Measurements from ENCODE around the gene RAD18.

The RAD18 gene

GRCh38 chr3:8838765-8839423 lies 124.4 kb downstream of the RAD18 start:
- DNase-seq (ENCODE audit: low read depth): no peak
- TF ChIP-seq, protein P1, sequence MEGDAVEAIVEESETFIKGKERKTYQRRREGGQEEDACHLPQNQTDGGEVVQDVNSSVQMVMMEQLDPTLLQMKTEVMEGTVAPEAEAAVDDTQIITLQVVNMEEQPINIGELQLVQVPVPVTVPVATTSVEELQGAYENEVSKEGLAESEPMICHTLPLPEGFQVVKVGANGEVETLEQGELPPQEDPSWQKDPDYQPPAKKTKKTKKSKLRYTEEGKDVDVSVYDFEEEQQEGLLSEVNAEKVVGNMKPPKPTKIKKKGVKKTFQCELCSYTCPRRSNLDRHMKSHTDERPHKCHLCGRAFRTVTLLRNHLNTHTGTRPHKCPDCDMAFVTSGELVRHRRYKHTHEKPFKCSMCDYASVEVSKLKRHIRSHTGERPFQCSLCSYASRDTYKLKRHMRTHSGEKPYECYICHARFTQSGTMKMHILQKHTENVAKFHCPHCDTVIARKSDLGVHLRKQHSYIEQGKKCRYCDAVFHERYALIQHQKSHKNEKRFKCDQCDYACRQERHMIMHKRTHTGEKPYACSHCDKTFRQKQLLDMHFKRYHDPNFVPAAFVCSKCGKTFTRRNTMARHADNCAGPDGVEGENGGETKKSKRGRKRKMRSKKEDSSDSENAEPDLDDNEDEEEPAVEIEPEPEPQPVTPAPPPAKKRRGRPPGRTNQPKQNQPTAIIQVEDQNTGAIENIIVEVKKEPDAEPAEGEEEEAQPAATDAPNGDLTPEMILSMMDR (conservative IDR thresholded peaks at IDR 0.05; ENCODE audit: control insufficient read depth, insufficient read depth, low read depth, low read length): no peak
- H3K4me3 ChIP-seq (ENCODE audit: control insufficient read depth, low read depth, low read length): no peak overlapping the region

- H3K4me3 ChIP-seq (ENCODE audit: control insufficient read depth, low read depth, low read length): no peak overlapping the region
- DNase-seq (ENCODE audit: low read depth): no peak
- TF ChIP-seq, protein P1 (conservative IDR thresholded peaks at IDR 0.05; ENCODE audit: control insufficient read depth, insufficient read depth, low read depth, low read length): no peak
These were observed 125.0 kb downstream of the RAD18 start for GRCh38 chr3:8838234-8838633.

- TF ChIP-seq, protein P1 (conservative IDR thresholded peaks at IDR 0.05; ENCODE audit: control insufficient read depth, insufficient read depth, low read depth, low read length): no peak
- no peak overlapping the region for H3K4me3 ChIP-seq (ENCODE audit: control insufficient read depth, low read depth, low read length)
- DNase-seq (ENCODE audit: low read depth): peak; percentile 94
These were observed 126.1 kb downstream of the RAD18 start for GRCh38 chr3:8837162-8837561.

DNA sequence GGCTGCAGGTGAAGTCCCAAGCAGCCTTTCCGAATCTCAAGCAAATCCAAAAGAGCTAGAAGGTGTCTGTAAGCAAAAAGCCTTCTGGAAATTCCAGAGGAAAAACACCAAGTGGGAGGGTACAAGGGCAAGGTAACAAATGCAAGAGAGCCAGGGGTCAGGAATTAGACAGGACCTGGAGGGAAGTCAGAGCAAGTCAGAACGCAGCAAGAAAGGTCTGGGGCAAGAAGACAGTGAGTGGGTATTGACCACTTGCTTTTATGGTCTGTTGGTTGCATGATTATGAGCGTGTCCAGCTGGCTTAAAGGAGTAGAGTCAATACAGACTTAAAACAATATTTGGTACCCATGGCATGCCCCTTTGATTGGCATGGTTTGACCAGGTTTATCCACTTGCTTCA lies 127.2 kb downstream of the RAD18 start:
- DNase-seq (ENCODE audit: low read depth): no peak
- H3K4me3 ChIP-seq (ENCODE audit: control insufficient read depth, low read depth, low read length): no peak overlapping the region
- TF ChIP-seq, protein P1 (conservative IDR thresholded peaks at IDR 0.05; ENCODE audit: control insufficient read depth, insufficient read depth, low read depth, low read length): no peak

DNA sequence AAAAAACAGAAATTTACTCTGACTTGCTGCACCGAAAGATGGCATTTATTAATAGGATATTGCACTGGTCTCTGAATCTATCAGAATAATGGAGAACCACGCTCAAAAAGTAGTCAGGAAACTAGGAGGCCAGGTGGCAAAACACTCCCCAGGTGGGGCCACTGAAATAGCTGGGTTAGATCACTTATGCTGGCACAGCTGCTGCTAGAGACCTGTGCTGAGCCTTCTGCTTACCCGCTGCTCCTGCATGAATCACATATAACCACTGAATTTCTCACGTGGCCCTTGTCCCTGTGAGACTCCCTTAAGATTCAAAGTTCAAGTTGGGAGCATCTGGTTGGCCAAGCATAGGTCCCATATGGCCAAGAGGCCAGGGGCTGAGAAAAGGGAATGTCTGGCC lies 127.9 kb downstream of the RAD18 start:
- TF ChIP-seq, protein P1 (conservative IDR thresholded peaks at IDR 0.05; ENCODE audit: control insufficient read depth, insufficient read depth, low read depth, low read length): no peak
- H3K4me3 ChIP-seq (ENCODE audit: control insufficient read depth, low read depth, low read length): no peak overlapping the region
- DNase-seq (ENCODE audit: low read depth): no peak

- no peak overlapping the region for H3K4me3 ChIP-seq (ENCODE audit: control insufficient read depth, low read depth, low read length)
- TF ChIP-seq, protein P1 (conservative IDR thresholded peaks at IDR 0.05; ENCODE audit: control insufficient read depth, insufficient read depth, low read depth, low read length): no peak
- DNase-seq (ENCODE audit: low read depth): no peak
These were observed 128.3 kb downstream of the RAD18 start for GRCh38 chr3:8834974-8835373.

GRCh38 chr3:8827641-8828040 lies 135.6 kb downstream of the RAD18 start:
- DNase-seq (ENCODE audit: low read depth): no peak
- TF ChIP-seq, protein P1 (conservative IDR thresholded peaks at IDR 0.05; ENCODE audit: control insufficient read depth, insufficient read depth, low read depth, low read length): no peak
- no peak overlapping the region for H3K4me3 ChIP-seq (ENCODE audit: control insufficient read depth, low read depth, low read length)
